Measurements from ENCODE around the gene HNRNPC. TPM values are rescaled to one million over a fixed set of nuclear protein-coding genes. Genes with fewer than 3 reads are reported as not detected.
A peak's percentile ranks its signal among the peaks of the same experiment; 100 is the strongest.
"Not testable (repeated sequence)": the region's sequence is repeated elsewhere in the genome, so short reads cannot be mapped to it uniquely, and the experiment has no call there.

HNRNPC gene
- total RNA-seq, 5 donors from 2014 or later (not counting 1 experiment from before 2014, with no cell fraction given) = 417 to 530 (median 441) TPM

GRCh38 chr14:21279783-21280182, 10.5 kb upstream of the HNRNPC start, which contains the start of gene RPGRIP1:
TSS of gene RPGRIP1 (plus strand) at chr14:21280083. CDS start at chr14:21287977, 7,894 bp downstream.
- Histone ChIP-seq H3K27ac (ENCODE audit: low read length) (no peak within 1 kb of the TSS), H3K9me3 (no peaks in the 10 kb centered on the region), H3K27me3 (replicated peaks in 1 of 2; ENCODE audit: control insufficient read depth in 2 of 2, extremely low read depth in 1 of 2, insufficient read depth in 2 of 2, low read length in 1 of 2) (no peaks in the 10 kb centered on the region), H3K4me1 (ENCODE audit: control insufficient read depth in 1 of 2, extremely low read depth in 1 of 2, insufficient read depth in 2 of 2, low read length in 2 of 2) (no peaks in the 10 kb centered on the region), H3K36me3 (ENCODE audit: control insufficient read depth in 2 of 2, extremely low read depth in 1 of 2, insufficient read depth in 1 of 2, low read length in 1 of 2) (no peaks in the 10 kb centered on the region), H3K4me3 (ENCODE audit: control insufficient read depth in 1 of 2, extremely low read depth in 1 of 2, low read length in 1 of 2) (no peak within 1 kb of the TSS)
- Mint-ChIP-seq H3K4me1 (peaks cover 0 to 4% (median 4%) of the 10 kb centered on the region in 3 donors), H3K36me3 (no peaks in the 10 kb centered on the region), H3K9me3 (no peaks in the 10 kb centered on the region), H3K4me3 (no peak within 1 kb of the TSS), H3K27ac (no peak within 1 kb of the TSS), H3K27me3 (peaks cover 0 to 2% of the 10 kb centered on the region in 2 donors)
- WGBS (ENCODE audit: insufficient coverage) = no CpG with 5 or more reads among the region's 2 CpGs
- POLR2A ChIA-PET = interaction anchor here in 1 of 2 donors (0.6 kb wide), 1 partner anchor 15 kb away, joined by 3 read pairs; no protein-coding TSS in a partner anchor
- ATAC-seq (replicated peaks in 1 of 4) (no peak), DNase-seq (no peak)
- CTCF ChIA-PET = interaction anchor here in 1 of 2 donors (0.7 kb wide), 1 partner anchor 1528 kb away, joined by 4 read pairs; no protein-coding TSS in a partner anchor

- CTCF ChIA-PET = interaction anchor here in 1 of 2 donors (0.7 kb wide), 1 partner anchor 103 kb away, joined by 5 read pairs; no protein-coding TSS in a partner anchor
- ATAC-seq (replicated peaks in 1 of 4) (no peak), DNase-seq (no peak)
- H3K27me3 Mint-ChIP-seq = no peaks in the 10 kb centered on the region
- no peaks in the 10 kb centered on the region for H3K27me3 ChIP-seq (replicated peaks in 1 of 2; ENCODE audit: control insufficient read depth in 2 of 2, extremely low read depth in 1 of 2, insufficient read depth in 2 of 2, low read length in 1 of 2)
- no peak overlapping the region for H3K4me3 Mint-ChIP-seq
- H3K27ac Mint-ChIP-seq = no peak overlapping the region
- no peak overlapping the region for H3K4me3 ChIP-seq (ENCODE audit: control insufficient read depth in 1 of 2, extremely low read depth in 1 of 2, low read length in 1 of 2)
- no peaks in the 10 kb centered on the region for H3K36me3 Mint-ChIP-seq
- no peaks in the 10 kb centered on the region for H3K9me3 ChIP-seq
- no peaks in the 10 kb centered on the region for H3K9me3 Mint-ChIP-seq
- H3K4me1 ChIP-seq (ENCODE audit: control insufficient read depth in 1 of 2, extremely low read depth in 1 of 2, insufficient read depth in 2 of 2, low read length in 2 of 2) = no peaks in the 10 kb centered on the region
- no peaks in the 10 kb centered on the region for H3K36me3 ChIP-seq (ENCODE audit: control insufficient read depth in 2 of 2, extremely low read depth in 1 of 2, insufficient read depth in 1 of 2, low read length in 1 of 2)
- POLR2A ChIA-PET = interaction anchor here in 1 of 2 donors (0.6 kb wide), 1 partner anchor 30 kb away, joined by 3 read pairs; no protein-coding TSS in a partner anchor
- H3K4me1 Mint-ChIP-seq = peaks cover 0 to 4% (median 4%) of the 10 kb centered on the region in 3 donors
- 85% methylated on average over 3 of the region's 4 CpGs for WGBS (ENCODE audit: insufficient coverage)
- H3K27ac ChIP-seq (ENCODE audit: low read length) = no peak overlapping the region
Measured at GRCh38 chr14:21278632-21279031, 9.4 kb upstream of the HNRNPC start.

GRCh38 chr14:21275261-21275858, 6.1 kb upstream of the HNRNPC start:
- no peak overlapping the region for H3K27ac ChIP-seq (ENCODE audit: low read length)
- no peaks in the 10 kb centered on the region for H3K36me3 ChIP-seq (ENCODE audit: control insufficient read depth in 2 of 2, extremely low read depth in 1 of 2, insufficient read depth in 1 of 2, low read length in 1 of 2)
- Mint-ChIP-seq H3K36me3 (no peaks in the 10 kb centered on the region), H3K27me3 (no peaks in the 10 kb centered on the region), H3K9me3 (no peaks in the 10 kb centered on the region), H3K4me3 (no peak overlapping the region), H3K4me1 (peaks cover 0 to 4% (median 4%) of the 10 kb centered on the region in 3 donors), H3K27ac (peak overlapping the region; percentile 11 to 68)
- POLR2A ChIA-PET = interaction anchor here in 1 of 2 donors (0.8 to 1.4 kb wide), 3 partner anchors 10 to 20 kb away, joined by 4 to 7 read pairs (median 5); no protein-coding TSS in a partner anchor
- DNase-seq (no peak), ATAC-seq (replicated peaks in 1 of 4) (no peak)
- H3K4me1 ChIP-seq (ENCODE audit: control insufficient read depth in 1 of 2, extremely low read depth in 1 of 2, insufficient read depth in 2 of 2, low read length in 2 of 2) = peaks cover 0 to 2% of the 10 kb centered on the region in 2 experiments
- WGBS (ENCODE audit: insufficient coverage) = 90% methylated on average over 7 of the region's 9 CpGs
- H3K9me3 ChIP-seq = no peaks in the 10 kb centered on the region
- CTCF ChIA-PET = interaction anchor here (0.7 to 1.0 kb wide), 3 partner anchors 10 to 111 kb away, joined by 3 to 5 read pairs (median 4); no protein-coding TSS in a partner anchor
- no peaks in the 10 kb centered on the region for H3K27me3 ChIP-seq (replicated peaks in 1 of 2; ENCODE audit: control insufficient read depth in 2 of 2, extremely low read depth in 1 of 2, insufficient read depth in 2 of 2, low read length in 1 of 2)
- H3K4me3 ChIP-seq (ENCODE audit: control insufficient read depth in 1 of 2, extremely low read depth in 1 of 2, low read length in 1 of 2) = no peak overlapping the region

GRCh38 chr14:21272661-21273060, 3.4 kb upstream of the HNRNPC start:
- POLR2A ChIA-PET; H3K27me3 Mint-ChIP-seq; H3K4me3 Mint-ChIP-seq; H3K27me3 ChIP-seq (replicated peaks in 1 of 2; ENCODE audit: control insufficient read depth in 2 of 2, extremely low read depth in 1 of 2, insufficient read depth in 2 of 2, low read length in 1 of 2); DNase-seq; H3K27ac ChIP-seq (ENCODE audit: low read length); H3K4me3 ChIP-seq (ENCODE audit: control insufficient read depth in 1 of 2, extremely low read depth in 1 of 2, low read length in 1 of 2); H3K9me3 ChIP-seq; H3K9me3 Mint-ChIP-seq; H3K36me3 ChIP-seq (ENCODE audit: control insufficient read depth in 2 of 2, extremely low read depth in 1 of 2, insufficient read depth in 1 of 2, low read length in 1 of 2); H3K27ac Mint-ChIP-seq; H3K4me1 ChIP-seq (ENCODE audit: control insufficient read depth in 1 of 2, extremely low read depth in 1 of 2, insufficient read depth in 2 of 2, low read length in 2 of 2); ATAC-seq (replicated peaks in 1 of 4): not testable (repeated sequence)
- CTCF ChIA-PET = interaction anchor here in 1 of 2 donors (0.7 kb wide), 1 partner anchor 1805 kb away, joined by 5 read pairs; no protein-coding TSS in a partner anchor
- 85% methylated on average over 6 of the region's 17 CpGs for WGBS (ENCODE audit: insufficient coverage)
- peaks cover 10% of the 10 kb centered on the region for H3K36me3 Mint-ChIP-seq
- peaks cover 12 to 13% (median 13%) of the 10 kb centered on the region in 3 donors for H3K4me1 Mint-ChIP-seq

GRCh38 chr14:21268617-21269251, 508 bp downstream of the HNRNPC start:
- peak in 17 of 35 experiments; percentile 11 to 69 (median 26) for DNase-seq
- H3K9me3 Mint-ChIP-seq = no peaks in the 10 kb centered on the region
- no peaks in the 10 kb centered on the region for H3K27me3 Mint-ChIP-seq
- H3K27ac ChIP-seq (ENCODE audit: low read length) = peak overlapping the region; percentile 97
- ATAC-seq (replicated peaks in 1 of 4) = no peak
- peak overlapping the region; percentile 90 to 100 (median 100) for H3K4me3 Mint-ChIP-seq
- WGBS (ENCODE audit: insufficient coverage) = 0% methylated on average over 4 of the region's 24 CpGs
- H3K36me3 ChIP-seq (ENCODE audit: control insufficient read depth in 2 of 2, extremely low read depth in 1 of 2, insufficient read depth in 1 of 2, low read length in 1 of 2) = peaks cover 0 to 16% of the 10 kb centered on the region in 2 donors
- peaks cover 27 to 31% of the 10 kb centered on the region in 2 experiments for H3K4me1 ChIP-seq (ENCODE audit: control insufficient read depth in 1 of 2, extremely low read depth in 1 of 2, insufficient read depth in 2 of 2, low read length in 2 of 2)
- peaks cover 36% of the 10 kb centered on the region for H3K36me3 Mint-ChIP-seq
- POLR2A ChIA-PET = interaction anchor here (1.6 to 6.2 kb wide), 3 partner anchors 12 to 38 kb away, joined by 7 to 88 read pairs (median 14); no protein-coding TSS in a partner anchor
- H3K4me3 ChIP-seq (ENCODE audit: control insufficient read depth in 1 of 2, extremely low read depth in 1 of 2, low read length in 1 of 2) = peak overlapping the region; percentile 91 to 92
- CTCF ChIA-PET = no interaction called here
- H3K9me3 ChIP-seq = no peaks in the 10 kb centered on the region
- peaks cover 43 to 52% (median 45%) of the 10 kb centered on the region in 3 donors for H3K4me1 Mint-ChIP-seq
- H3K27me3 ChIP-seq (replicated peaks in 1 of 2; ENCODE audit: control insufficient read depth in 2 of 2, extremely low read depth in 1 of 2, insufficient read depth in 2 of 2, low read length in 1 of 2) = no peaks in the 10 kb centered on the region
- H3K27ac Mint-ChIP-seq = peak overlapping the region; percentile 100

All from T-cell (primary cell).